PFSK-1 (cell line): ENCODE measurements around the gene YBEY.

ENCODE experiments used
- TAF1 ChIP-seq: IDR thresholded peaks from 2 replicates; pipeline ENCODE4 v1.6.1; 2012; ENCODE audit warnings: low read length, control low read depth, borderline replicate concordance; ENCODE audit not compliant: insufficient read depth
- TF ChIP-seq, protein P1 (sequence below), 2 experiments: IDR thresholded peaks; 2 replicates each; pipeline versions ENCODE4 v1.6.1 to v1.8.0; 2011 to 2012; ENCODE audit warnings: low read depth in 2 of 2, low read length in 2 of 2, control low read depth in 1 of 2, inconsistent platforms in 1 of 2, mild to moderate bottlenecking in 1 of 2, moderate library complexity in 1 of 2; ENCODE audit not compliant: insufficient read depth in 1 of 2

GRCh38 chr21:46308431-46308830, 22.3 kb downstream of the YBEY start:
- TF ChIP-seq, protein P1, sequence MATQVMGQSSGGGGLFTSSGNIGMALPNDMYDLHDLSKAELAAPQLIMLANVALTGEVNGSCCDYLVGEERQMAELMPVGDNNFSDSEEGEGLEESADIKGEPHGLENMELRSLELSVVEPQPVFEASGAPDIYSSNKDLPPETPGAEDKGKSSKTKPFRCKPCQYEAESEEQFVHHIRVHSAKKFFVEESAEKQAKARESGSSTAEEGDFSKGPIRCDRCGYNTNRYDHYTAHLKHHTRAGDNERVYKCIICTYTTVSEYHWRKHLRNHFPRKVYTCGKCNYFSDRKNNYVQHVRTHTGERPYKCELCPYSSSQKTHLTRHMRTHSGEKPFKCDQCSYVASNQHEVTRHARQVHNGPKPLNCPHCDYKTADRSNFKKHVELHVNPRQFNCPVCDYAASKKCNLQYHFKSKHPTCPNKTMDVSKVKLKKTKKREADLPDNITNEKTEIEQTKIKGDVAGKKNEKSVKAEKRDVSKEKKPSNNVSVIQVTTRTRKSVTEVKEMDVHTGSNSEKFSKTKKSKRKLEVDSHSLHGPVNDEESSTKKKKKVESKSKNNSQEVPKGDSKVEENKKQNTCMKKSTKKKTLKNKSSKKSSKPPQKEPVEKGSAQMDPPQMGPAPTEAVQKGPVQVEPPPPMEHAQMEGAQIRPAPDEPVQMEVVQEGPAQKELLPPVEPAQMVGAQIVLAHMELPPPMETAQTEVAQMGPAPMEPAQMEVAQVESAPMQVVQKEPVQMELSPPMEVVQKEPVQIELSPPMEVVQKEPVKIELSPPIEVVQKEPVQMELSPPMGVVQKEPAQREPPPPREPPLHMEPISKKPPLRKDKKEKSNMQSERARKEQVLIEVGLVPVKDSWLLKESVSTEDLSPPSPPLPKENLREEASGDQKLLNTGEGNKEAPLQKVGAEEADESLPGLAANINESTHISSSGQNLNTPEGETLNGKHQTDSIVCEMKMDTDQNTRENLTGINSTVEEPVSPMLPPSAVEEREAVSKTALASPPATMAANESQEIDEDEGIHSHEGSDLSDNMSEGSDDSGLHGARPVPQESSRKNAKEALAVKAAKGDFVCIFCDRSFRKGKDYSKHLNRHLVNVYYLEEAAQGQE (IDR thresholded peaks at IDR 0.05; ENCODE audit: insufficient read depth in 1 of 2, low read depth in 2 of 2, low read length in 2 of 2), result no peak
- TF ChIP-seq TAF1, result no peak
